Natural killer cell treated with Interleukin-12 subunit alpha and Interleukin-12 subunit beta and Interleukin-15 and Interleukin-18, amount 100 ng/mL, for 72 hours (primary cell): Measurements from ENCODE around the gene GPR150. TPM values are rescaled to one million over a fixed set of nuclear protein-coding genes. Genes with fewer than 3 reads are reported as not detected.

Source experiments
- ATAC-seq, 2 donors: fragments of 150-1000 bp; cut with Tn5 transposase in 1 of 2; sonication (Bioruptor Pico), chemical (Tn5 transposase) in 1 of 2; 2 replicates each; pipeline ENCODE4 v1.10.0; 2021
- DNase-seq: peaks from one replicate; pipeline ENCODE4 v3.0.0; 2022; ENCODE audit warnings: low spot score
- H3K27ac Mint-ChIP-seq, 2 donors: 1 replicate in 1 of 2; 2 replicates in 1 of 2; pipeline ENCODE4 v1.8.0; 2022; ENCODE audit warnings: mixed read lengths in 2 of 2, mild to moderate bottlenecking in 1 of 2, moderate library complexity in 1 of 2
- H3K27me3 Mint-ChIP-seq, 2 donors: 1 replicate in 1 of 2; 2 replicates in 1 of 2; pipeline ENCODE4 v1.8.0; 2022; ENCODE audit warnings: mixed read lengths in 2 of 2
- H3K36me3 Mint-ChIP-seq: one replicate; pipeline ENCODE4 v1.8.0; 2022; ENCODE audit warnings: mixed read lengths
- H3K4me1 Mint-ChIP-seq, 2 donors: 1 replicate in 1 of 2; 2 replicates in 1 of 2; pipeline ENCODE4 v1.8.0; 2022; ENCODE audit warnings: low read depth in 2 of 2, mixed read lengths in 2 of 2, mild to moderate bottlenecking in 1 of 2
- H3K4me3 Mint-ChIP-seq: one replicate; pipeline ENCODE4 v1.8.0; 2022; ENCODE audit warnings: mixed read lengths
- H3K9me3 Mint-ChIP-seq: 2 replicates; pipeline ENCODE4 v1.8.0; 2022; ENCODE audit warnings: mixed read lengths
- total RNA-seq, 2 donors: library from RNA; stranded (reverse); gene quantifications; one replicate each; pipeline ENCODE4 v1.2.3, GENCODE V29; 2022

Gene GPR150
- total RNA-seq, 2 donors from 2014 or later: 0.21 TPM; not detected in 1

DNA sequence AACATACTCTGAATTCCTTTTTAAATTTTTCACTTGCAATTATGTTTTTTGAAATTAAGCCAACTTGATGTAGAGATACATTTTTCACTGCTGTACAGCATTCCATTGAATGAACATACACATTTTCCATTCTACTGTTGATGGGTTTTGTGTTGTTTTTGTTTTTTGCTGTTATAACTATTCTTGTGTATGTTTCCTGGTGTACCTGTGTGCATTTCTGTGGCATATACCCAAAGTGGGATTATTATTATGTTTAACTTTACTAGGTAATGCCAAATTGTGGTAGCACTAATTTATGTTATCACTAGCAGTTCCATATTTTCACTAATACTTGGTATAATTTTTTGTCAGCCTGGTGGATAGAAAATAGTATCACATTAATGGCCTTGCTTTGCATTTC lies 29.4 kb downstream of the GPR150 start:
- no peaks in the 10 kb centered on the region for H3K9me3 Mint-ChIP-seq
- H3K36me3 Mint-ChIP-seq: no peaks in the 10 kb centered on the region
- H3K4me1 Mint-ChIP-seq: peaks cover 9% of the 10 kb centered on the region in 2 donors
- H3K27ac Mint-ChIP-seq: no peak overlapping the region
- no peak overlapping the region for H3K4me3 Mint-ChIP-seq
- H3K27me3 Mint-ChIP-seq: no peaks in the 10 kb centered on the region
- ATAC-seq: no peak
- no peak for DNase-seq

DNA sequence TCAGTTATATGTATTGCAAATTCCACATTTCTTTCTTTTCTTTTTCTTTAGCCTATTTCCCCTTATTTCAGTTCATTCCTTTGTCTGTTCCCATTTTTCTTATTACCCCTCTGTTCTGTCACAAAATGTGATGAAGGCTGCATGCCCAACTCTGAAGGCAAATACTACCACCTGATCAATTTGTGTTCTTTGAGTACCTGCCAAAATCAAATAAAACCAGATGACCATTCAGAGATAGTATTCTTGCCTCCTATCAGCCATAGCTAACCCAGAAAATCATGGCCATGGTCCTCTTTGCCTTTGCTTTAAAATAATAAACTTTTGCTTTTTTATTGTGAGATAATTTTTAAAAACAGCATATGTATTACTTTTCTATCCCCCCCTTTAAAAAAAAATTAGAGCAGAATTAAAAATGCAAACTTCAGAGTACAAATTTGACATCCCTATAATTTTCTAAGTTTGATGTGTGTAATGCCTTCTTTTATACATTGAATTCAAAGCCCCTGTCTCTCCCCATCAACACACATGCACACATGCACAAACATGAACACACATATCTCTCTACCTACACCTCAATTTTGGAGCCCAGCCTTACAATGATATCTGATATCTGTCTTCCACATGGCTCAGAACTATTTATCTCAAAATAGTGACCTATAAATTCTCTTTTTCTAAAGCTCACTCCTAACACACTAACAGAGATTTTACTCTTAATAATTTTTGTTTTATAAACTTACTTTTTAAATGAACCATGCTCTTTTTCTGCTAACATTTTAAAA lies 30.1 kb downstream of the GPR150 start:
- Mint-ChIP-seq H3K27ac (peak overlapping the region in 1 of 2 donors; percentile 3), H3K36me3 (no peaks in the 10 kb centered on the region), H3K4me1 (peaks cover 5 to 7% of the 10 kb centered on the region in 2 donors), H3K4me3 (no peak overlapping the region), H3K9me3 (no peaks in the 10 kb centered on the region), H3K27me3 (no peaks in the 10 kb centered on the region)
- ATAC-seq (no peak), DNase-seq (no peak)

DNA sequence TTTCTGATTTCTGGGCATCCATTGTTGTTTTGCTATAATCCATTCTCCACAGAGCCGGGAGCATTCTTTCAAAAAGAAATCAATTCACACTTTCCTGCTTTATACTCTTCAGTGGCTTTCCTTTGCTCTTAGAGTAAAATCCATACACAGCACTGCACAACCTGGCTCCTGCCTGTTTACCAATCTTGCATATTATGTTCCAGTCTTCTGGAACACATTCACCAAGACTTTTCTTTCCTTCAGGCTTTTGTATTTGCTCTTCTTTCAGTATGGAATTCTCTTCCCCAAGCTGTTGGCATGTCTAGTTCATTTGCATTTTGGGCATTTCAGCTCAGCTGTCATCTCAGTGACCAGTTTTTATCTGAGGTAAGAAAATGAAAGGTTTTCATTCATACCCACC lies 33.0 kb downstream of the GPR150 start:
- Mint-ChIP-seq H3K27me3 (no peaks in the 10 kb centered on the region), H3K4me3 (no peak overlapping the region), H3K9me3 (no peaks in the 10 kb centered on the region), H3K4me1 (peaks cover 0 to 3% of the 10 kb centered on the region in 2 donors), H3K36me3 (no peaks in the 10 kb centered on the region), H3K27ac (no peak overlapping the region)
- no peak for ATAC-seq
- DNase-seq: no peak

DNA sequence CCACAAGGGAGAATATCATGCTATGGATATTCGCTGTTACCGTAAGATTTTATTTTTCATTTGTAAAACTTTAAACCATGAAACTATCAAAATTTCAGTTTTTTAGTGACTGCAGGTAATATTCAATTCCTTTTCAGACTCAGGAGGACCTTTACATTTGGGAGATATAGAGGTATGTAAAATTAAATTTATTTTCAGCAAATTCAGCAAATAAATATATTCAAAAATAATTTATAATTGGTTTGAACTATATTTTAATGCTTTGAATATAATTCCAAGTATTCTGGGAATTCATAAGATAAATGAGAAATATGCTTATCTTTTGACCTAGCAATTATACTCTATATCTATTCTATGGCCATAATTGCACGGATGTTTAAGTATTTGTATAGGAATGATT lies 34.3 kb downstream of the GPR150 start:
- Mint-ChIP-seq H3K4me3 (no peak overlapping the region), H3K27ac (no peak overlapping the region), H3K4me1 (no peaks in the 10 kb centered on the region), H3K27me3 (no peaks in the 10 kb centered on the region), H3K9me3 (no peaks in the 10 kb centered on the region), H3K36me3 (no peaks in the 10 kb centered on the region)
- DNase-seq (no peak), ATAC-seq (no peak)

DNA sequence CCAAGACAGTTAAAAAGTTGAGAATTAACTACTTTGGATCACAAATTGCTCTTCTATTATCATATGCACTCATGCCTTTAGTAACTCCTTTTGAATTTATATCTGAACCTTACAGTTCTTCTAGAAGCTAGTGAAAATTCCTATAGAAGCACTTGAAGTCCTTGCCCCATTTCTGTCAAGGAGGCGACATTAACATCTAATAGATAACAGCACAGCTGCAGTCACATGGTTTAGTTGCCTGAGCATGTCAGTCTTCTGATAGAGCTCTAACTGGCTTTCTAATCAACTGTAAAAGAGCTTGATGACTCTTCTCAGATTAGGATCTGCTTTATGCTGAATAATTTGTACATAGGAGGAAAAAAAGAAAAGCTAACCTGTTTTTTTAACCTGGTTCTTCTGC lies 35.7 kb downstream of the GPR150 start:
- ATAC-seq (no peak), DNase-seq (no peak)
- no peaks in the 10 kb centered on the region for H3K9me3 Mint-ChIP-seq
- H3K27ac Mint-ChIP-seq: no peak overlapping the region
- H3K4me1 Mint-ChIP-seq: no peaks in the 10 kb centered on the region
- no peaks in the 10 kb centered on the region for H3K27me3 Mint-ChIP-seq
- no peaks in the 10 kb centered on the region for H3K36me3 Mint-ChIP-seq
- no peak overlapping the region for H3K4me3 Mint-ChIP-seq

DNA sequence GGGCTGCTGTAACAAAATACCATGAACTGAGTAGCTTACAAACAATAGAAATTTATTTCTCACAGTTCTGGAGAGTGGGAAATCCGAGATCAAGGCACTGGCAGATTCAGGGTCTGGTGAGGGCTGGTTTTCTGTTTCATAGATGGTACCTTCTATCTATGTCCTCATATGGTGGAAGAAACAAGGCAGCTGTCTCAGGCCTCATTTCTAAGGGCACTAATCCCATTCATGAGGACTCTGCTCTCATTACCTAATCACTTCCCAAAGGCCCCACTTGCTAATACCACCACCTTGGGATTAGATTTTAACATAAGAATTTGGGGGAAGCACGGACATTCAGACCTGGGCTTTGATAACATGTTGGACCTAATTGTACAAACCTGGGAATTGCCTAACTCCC lies 40.2 kb downstream of the GPR150 start:
- DNase-seq (no peak), ATAC-seq (no peak)
- no peaks in the 10 kb centered on the region for H3K36me3 Mint-ChIP-seq
- H3K27ac Mint-ChIP-seq: no peak overlapping the region
- no peaks in the 10 kb centered on the region for H3K4me1 Mint-ChIP-seq
- no peaks in the 10 kb centered on the region for H3K27me3 Mint-ChIP-seq
- H3K9me3 Mint-ChIP-seq: no peaks in the 10 kb centered on the region
- H3K4me3 Mint-ChIP-seq: no peak overlapping the region

DNA sequence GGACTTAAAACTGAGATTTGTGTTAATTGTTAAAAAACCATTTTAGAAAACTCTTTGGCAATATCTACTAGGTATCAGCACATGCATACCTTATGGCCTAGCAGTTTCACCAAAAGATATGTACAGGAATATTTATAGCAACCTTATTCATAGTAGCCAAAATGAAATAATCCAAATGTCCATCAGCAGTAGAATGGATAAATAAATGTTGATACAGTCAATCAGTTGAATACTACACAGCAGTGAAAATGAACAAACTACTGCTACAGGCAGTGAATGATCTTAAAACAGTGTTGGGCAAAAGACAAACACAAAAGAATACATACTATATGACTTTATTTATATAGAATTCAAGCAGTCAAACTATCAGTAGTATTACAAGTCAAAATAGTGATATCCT lies 43.1 kb downstream of the GPR150 start:
- DNase-seq (no peak), ATAC-seq (no peak)
- Mint-ChIP-seq H3K4me1 (no peaks in the 10 kb centered on the region), H3K27me3 (no peaks in the 10 kb centered on the region), H3K9me3 (no peaks in the 10 kb centered on the region), H3K27ac (no peak overlapping the region), H3K4me3 (no peak overlapping the region), H3K36me3 (no peaks in the 10 kb centered on the region)

DNA sequence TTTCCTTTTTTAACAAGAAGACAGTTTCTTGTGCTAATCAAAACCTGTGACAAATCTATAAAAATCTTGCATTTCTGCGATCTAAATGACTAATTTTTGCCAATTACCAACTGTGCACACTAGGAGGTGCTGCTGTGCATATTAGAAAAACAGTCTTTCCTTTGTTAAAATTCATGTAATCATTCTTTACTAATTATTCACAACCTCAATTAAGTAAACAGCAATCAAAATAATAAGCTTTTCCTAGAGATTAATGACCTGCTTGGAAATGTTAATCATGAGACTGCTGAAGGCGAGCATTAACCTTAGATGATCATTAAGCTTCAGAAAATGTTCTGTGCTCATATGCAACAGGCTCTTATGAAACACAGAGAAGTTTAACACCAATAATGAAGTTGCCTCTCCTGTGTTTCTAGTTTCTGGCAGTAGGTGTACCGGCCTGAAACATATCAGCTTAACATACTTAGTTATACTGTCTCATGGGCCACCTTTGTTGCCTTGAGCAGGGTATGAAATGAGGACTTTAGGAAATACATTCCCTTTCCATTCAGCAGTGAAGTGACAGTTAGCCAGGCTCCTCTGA lies 44.4 kb downstream of the GPR150 start:
- H3K36me3 Mint-ChIP-seq: no peaks in the 10 kb centered on the region
- ATAC-seq: no peak
- DNase-seq: no peak
- no peak overlapping the region for H3K27ac Mint-ChIP-seq
- H3K4me1 Mint-ChIP-seq: no peaks in the 10 kb centered on the region
- H3K4me3 Mint-ChIP-seq: no peak overlapping the region
- H3K9me3 Mint-ChIP-seq: no peaks in the 10 kb centered on the region
- H3K27me3 Mint-ChIP-seq: no peaks in the 10 kb centered on the region

DNA sequence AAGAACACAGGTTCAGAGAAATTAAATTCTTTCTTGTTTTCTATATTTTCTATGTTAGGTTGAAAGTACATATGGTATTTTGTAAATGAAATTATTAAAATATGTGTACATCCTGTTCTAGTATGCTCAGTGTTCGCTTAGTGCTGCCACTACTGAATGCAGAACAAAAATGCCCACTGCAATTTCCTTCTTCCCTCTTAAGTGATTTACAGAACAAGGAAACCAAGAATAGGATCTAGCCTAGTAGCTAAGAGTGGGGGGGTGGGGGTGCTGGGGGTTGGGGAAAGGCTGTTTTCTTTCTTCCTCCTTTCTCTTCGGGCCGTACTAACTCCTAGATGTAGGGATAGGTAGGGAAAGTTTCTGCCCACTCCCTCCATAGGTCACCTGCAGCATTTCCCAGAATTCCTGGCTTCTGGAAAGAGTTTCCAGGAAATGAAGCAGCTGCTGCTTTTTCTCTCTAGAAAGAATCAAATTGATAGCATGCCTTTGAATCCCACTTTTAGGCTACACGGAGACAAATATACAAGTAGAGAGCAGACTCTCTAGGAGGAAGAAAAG lies 47.3 kb downstream of the GPR150 start:
- DNase-seq: no peak
- no peaks in the 10 kb centered on the region for H3K36me3 Mint-ChIP-seq
- no peak for ATAC-seq
- no peak overlapping the region for H3K4me3 Mint-ChIP-seq
- no peak overlapping the region for H3K27ac Mint-ChIP-seq
- no peaks in the 10 kb centered on the region for H3K27me3 Mint-ChIP-seq
- H3K4me1 Mint-ChIP-seq: no peaks in the 10 kb centered on the region
- H3K9me3 Mint-ChIP-seq: no peaks in the 10 kb centered on the region

DNA sequence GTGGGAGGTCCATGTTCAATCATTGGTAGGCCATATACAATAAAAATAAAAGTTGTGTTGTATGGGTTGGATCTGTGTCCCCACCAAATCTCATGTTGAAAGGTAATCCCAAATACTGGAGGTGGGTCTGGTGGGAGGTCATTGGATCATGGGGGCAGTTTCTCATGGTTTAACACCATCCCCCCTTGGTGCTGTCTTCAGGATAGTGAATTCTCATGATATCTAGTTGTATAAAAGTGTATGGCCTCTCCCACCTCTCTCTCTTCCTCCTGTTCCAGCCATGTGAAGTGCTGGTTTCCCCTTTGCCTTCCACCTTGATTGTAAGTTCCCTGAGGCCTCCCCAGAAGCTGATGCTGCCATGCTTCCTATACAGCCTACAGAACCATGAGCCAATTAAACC lies 47.8 kb downstream of the GPR150 start:
- no peaks in the 10 kb centered on the region for H3K36me3 Mint-ChIP-seq
- H3K9me3 Mint-ChIP-seq: no peaks in the 10 kb centered on the region
- no peaks in the 10 kb centered on the region for H3K4me1 Mint-ChIP-seq
- ATAC-seq (no peak), DNase-seq (no peak)
- H3K27me3 Mint-ChIP-seq: no peaks in the 10 kb centered on the region
- H3K4me3 Mint-ChIP-seq: no peak overlapping the region
- no peak overlapping the region for H3K27ac Mint-ChIP-seq

DNA sequence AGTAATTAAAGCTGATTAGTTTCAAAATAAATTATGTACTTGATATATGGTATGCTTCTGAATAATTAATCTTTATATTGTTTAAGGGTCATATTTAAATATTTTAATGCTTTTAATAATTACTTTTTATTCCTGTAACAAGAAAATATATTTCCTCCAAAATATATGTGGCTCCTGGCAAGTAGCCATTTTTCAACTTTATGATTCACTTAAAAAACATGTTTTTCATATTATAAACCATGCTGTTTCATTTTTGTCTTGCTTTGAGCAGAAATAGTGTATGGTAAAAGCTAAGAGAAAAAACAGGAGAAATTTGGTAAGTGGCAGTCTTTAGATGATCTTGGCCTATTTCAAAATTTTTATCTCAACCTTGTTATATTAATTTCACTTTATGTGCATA lies 48.3 kb downstream of the GPR150 start:
- Mint-ChIP-seq H3K36me3 (no peaks in the 10 kb centered on the region), H3K4me1 (no peaks in the 10 kb centered on the region), H3K27me3 (no peaks in the 10 kb centered on the region), H3K27ac (no peak overlapping the region), H3K4me3 (no peak overlapping the region), H3K9me3 (no peaks in the 10 kb centered on the region)
- no peak for ATAC-seq
- DNase-seq: no peak

DNA sequence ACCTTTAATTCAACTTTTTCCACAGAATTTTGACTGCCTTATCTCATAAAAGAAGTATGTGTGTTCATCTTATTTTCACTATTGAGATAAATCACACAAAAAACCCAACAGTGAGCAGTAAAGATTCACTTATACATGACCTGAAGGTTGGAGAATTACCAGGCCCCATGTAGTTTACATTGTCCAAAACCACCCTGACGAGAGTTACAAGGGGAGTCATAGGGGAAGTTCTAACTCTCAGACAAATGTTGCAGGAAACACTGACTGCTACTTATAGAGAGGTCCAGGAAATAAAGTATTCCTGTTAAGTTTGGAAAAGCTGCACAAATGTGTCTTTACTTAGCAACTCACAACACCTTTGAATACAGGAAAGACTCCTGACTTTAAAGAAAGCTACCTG lies 48.8 kb downstream of the GPR150 start:
- DNase-seq (no peak), ATAC-seq (no peak)
- H3K9me3 Mint-ChIP-seq: no peaks in the 10 kb centered on the region
- no peak overlapping the region for H3K4me3 Mint-ChIP-seq
- H3K36me3 Mint-ChIP-seq: no peaks in the 10 kb centered on the region
- no peaks in the 10 kb centered on the region for H3K4me1 Mint-ChIP-seq
- H3K27ac Mint-ChIP-seq: no peak overlapping the region
- H3K27me3 Mint-ChIP-seq: no peaks in the 10 kb centered on the region

DNA sequence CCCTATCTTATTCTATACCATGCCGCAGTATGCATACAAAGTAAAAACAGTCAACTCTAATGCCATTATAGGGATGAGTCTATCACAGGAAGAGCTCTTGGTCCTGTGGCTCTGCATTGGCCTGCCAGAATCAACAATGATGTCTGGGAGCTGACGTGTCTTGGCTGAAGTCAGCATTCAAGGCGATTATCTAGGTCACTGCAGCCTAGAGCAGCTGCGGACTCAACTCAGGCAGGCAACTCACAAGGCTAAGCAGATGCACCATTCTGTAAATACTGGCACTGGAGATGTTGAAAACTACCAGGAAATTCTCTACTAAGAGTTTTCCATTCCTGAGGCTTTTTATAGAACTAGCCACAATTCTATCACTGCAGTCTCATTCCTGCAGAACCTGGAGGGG lies 49.7 kb downstream of the GPR150 start:
- no peak for ATAC-seq
- no peak for DNase-seq
- Mint-ChIP-seq H3K27me3 (no peaks in the 10 kb centered on the region), H3K9me3 (no peaks in the 10 kb centered on the region), H3K4me1 (no peaks in the 10 kb centered on the region), H3K27ac (no peak overlapping the region), H3K36me3 (no peaks in the 10 kb centered on the region), H3K4me3 (no peak overlapping the region)

DNA sequence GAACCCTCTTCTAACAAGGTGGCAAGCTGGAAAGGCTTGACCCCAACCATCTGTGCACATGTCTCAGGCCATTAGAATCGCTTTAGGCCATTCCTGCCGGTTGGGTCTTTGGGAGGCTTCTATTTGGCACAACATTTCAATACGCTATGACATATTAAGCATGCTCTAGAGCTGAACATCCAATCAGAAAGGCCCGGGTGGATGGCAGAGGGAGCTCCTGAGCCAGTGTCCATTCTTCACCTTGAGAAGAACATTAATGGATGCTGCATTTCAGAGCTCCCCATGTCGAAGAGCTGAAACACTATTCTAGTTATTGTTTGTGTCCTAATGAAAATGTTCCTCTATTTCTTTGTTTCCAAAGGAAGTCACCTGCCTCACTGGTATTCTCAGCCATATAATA lies 50.1 kb downstream of the GPR150 start:
- ATAC-seq (no peak), DNase-seq (no peak)
- no peaks in the 10 kb centered on the region for H3K27me3 Mint-ChIP-seq
- no peaks in the 10 kb centered on the region for H3K4me1 Mint-ChIP-seq
- H3K4me3 Mint-ChIP-seq: no peak overlapping the region
- no peak overlapping the region for H3K27ac Mint-ChIP-seq
- no peaks in the 10 kb centered on the region for H3K36me3 Mint-ChIP-seq
- H3K9me3 Mint-ChIP-seq: no peaks in the 10 kb centered on the region
